GM13976 (cell line): ENCODE results near the gene GCAT.

Experiments
- DNase-seq: peaks from one replicate; pipeline ENCODE4 v3.0.0; 2012; ENCODE audit warnings: low spot score
- in situ Hi-C: fragments of 300-500 bp; cut with MboI; formaldehyde crosslinking; loops from one replicate; pipeline ENCODE4 v1.12.0; 2022; ENCODE audit warnings: low sequenced_read_pairs, mixed read lengths, inconsistent platforms; ENCODE audit not compliant: unreplicated experiment
- TF ChIP-seq, protein P1 (sequence below): IDR thresholded peaks from 2 replicates; pipeline ENCODE4 v1.5.1; 2012; ENCODE audit warnings: borderline replicate concordance, mild to moderate bottlenecking; ENCODE audit not compliant: insufficient read depth; ENCODE audit errors: extremely low read depth, missing control alignments, control extremely low read depth

Gene GCAT

DNA sequence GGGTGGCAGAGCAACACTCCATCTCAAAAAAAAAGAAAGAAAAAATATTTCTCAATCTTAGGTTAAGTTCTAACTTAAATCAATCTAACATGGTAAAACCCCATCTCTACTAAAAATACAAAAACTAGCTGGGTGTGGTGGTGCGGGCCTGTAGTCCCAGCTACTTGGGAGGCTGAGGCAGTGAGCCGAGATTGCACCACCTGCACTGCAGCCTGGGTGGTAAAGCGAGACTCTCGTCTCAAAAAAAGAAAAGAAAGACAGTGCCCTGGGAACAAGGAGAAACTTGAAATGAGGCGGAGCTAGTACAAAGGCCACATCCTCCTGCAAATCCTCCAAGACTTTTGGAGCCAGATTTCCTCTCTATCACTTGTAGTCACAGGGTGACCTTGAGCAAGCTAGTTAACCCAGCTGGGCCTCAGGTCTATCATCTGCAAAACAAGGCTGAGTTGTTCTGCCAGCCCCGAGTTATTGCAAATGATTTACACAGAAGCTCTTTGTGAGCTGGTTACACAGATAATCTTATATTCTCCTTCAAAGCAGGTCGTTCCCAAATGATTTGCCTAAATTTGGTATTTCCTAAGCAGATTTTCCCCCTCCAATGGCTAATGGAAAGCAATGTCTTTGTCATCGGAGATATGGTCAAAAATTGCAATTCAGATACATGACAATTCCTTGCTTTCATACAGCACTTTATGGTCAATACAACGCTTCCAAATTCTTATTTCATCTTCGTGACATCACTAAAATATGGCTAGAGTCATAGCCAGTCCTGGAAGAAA lies 34.5 kb downstream of the GCAT start:
- DNase-seq = no peak
- in situ Hi-C loops = no loop called here
- TF ChIP-seq, protein P1, sequence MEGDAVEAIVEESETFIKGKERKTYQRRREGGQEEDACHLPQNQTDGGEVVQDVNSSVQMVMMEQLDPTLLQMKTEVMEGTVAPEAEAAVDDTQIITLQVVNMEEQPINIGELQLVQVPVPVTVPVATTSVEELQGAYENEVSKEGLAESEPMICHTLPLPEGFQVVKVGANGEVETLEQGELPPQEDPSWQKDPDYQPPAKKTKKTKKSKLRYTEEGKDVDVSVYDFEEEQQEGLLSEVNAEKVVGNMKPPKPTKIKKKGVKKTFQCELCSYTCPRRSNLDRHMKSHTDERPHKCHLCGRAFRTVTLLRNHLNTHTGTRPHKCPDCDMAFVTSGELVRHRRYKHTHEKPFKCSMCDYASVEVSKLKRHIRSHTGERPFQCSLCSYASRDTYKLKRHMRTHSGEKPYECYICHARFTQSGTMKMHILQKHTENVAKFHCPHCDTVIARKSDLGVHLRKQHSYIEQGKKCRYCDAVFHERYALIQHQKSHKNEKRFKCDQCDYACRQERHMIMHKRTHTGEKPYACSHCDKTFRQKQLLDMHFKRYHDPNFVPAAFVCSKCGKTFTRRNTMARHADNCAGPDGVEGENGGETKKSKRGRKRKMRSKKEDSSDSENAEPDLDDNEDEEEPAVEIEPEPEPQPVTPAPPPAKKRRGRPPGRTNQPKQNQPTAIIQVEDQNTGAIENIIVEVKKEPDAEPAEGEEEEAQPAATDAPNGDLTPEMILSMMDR = no peak

DNA sequence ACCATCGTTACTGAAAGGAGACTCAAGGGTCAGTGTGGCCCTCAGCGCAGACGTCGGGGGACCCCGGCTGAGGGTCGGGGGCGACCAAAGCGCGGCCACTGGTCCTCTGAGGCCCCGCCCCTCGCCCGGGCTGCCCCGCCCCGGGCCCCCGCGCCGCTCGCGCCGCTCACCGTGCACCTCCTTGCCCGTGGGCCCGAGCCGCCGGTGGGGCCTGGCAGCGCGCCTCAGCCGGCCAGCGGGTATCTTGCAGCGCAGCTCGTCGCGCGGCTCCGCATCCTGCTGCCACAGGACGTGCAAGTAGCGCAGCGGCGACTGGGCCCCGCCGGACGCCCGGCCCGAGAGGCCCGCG lies 36.0 kb downstream of the GCAT start:
- in situ Hi-C loops = no loop called here
- TF ChIP-seq, protein P1 = no peak
- DNase-seq = peak; percentile 69

DNA sequence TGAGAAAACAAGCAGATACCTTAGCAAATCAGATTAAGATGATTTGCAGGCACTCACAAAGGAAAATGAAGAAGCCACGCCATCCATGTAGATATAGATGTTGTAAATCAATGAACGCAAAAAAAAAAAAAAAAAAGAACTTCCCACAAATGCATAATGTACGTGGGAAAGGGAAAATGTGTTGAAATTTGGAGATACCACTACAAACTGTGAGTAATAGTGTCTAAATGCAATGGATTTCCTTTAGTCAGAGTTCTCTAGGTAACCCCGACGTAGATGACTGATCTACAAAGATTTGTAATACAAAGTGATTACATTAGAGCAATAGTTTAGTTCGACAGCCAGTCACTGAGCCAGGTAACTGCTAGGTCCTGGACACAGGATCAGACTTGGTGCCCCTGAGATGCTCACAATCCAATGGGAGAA lies 37.2 kb downstream of the GCAT start:
- DNase-seq = no peak
- TF ChIP-seq, protein P1 = no peak
- in situ Hi-C loops = no loop called here

GRCh38 chr22:37846433-37846832 lies 38.7 kb downstream of the GCAT start:
- TF ChIP-seq, protein P1 = no peak
- DNase-seq = no peak
- in situ Hi-C loops = no loop called here

DNA sequence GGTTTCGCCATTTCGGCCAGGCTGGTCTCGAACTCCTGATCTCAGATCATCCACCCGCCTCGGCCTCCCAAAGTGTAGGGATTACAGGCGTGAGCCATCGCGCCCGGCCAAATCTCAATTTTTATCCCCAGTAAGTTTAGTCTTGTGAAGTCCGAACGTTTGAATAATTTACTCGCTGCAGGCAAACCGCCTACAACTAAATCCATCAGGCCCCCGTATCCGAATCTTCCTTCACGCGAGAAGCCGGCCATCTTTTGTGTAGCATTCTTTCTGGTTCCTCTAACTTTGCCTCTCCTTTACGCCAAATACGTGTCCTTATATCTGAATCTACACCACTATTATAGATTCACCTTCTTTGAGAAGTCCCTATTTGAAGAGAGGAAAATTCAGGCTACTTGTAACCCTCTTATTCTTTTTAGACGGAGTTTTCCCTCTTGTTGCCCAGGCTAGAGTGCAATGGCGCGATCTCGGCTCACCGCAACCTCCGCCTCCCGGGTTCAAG lies 40.9 kb downstream of the GCAT start:
- TF ChIP-seq, protein P1 = no peak

DNA sequence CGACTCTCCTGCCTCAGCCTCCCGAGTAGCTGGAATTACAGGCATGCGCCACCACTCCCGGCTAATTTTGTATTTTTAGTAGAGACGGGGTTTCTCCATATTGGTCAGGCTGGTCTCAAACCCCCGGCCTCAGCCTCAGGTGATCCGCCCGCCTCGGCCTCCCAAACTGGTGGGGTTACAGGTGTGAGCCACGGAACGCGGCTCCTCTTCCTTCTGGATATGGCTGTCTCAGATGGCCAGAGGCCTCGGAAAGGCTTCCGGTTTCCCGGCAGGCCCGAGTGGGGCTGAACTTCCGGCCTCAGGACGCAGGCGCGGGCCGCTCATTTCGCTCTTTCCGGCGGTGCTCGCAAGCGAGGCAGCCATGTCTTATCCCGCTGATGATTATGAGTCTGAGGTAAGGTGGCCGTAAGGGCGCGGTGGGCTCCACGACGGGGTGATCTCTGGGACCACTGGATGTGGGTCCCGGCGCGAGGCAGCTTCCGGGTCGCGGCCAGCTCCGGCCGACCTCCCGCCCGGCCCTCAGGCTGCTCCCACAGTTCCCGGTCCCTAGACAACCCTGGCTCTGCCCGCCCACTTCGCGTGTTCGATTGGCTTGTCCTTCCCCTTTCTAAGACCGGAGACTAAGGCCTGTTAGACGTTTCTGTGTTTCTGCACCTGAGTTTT lies 41.5 kb downstream of the GCAT start, which contains the start of gene EIF3L:
Gene EIF3L, plus strand, starts transcription at position 331 of the 663 bp plus-strand sequence. Its CDS starts 31 bp downstream, at position 362.
- DNase-seq = peak; percentile 95
- TF ChIP-seq, protein P1 = no peak
- in situ Hi-C loops = no loop called here

More for the DNA sequence above, 40.9 kb downstream of the GCAT start:
- peak; percentile 53 for DNase-seq
- in situ Hi-C loops = no loop called here
